Measurements from ENCODE around the gene TEKT5. TPM values are rescaled to one million over a fixed set of nuclear protein-coding genes. Genes with fewer than 3 reads are reported as not detected.

The TEKT5 gene
- total RNA-seq, 2 donors from 2014 or later: 0.21 to 0.82 TPM

DNA sequence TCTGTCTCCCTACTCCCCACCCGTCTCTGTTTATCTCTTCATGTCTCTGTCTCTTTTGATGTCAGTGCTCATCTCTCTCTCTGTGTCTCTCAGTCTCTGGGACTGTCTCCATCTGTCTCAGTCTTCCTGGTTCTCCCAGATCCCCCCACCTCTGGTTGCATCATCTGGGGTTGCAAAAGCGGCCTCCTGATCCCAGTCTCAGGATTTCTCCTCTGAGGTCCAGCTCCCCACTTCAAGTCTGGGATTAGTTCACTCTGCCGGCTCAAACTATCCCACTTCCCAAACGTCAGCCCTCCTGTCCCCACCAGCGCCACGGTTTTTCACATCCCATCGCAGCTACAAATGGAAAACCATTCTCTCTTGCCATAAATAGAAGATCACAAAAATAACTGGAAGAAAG, 9.0 kb downstream of the TEKT5 start:
- H3K9me3 ChIP-seq: no peaks in the 10 kb centered on the region
- H3K4me1 ChIP-seq: no peaks in the 10 kb centered on the region
- H3K36me3 ChIP-seq: no peaks in the 10 kb centered on the region
- H3K4me3 ChIP-seq: no peak overlapping the region
- H3K27me3 ChIP-seq: no peaks in the 10 kb centered on the region
- H3K9ac ChIP-seq (ENCODE audit: low read depth in 2 of 2, low read length in 2 of 2): no peak overlapping the region
- DNase-seq: no peak
- intact Hi-C loops (cut with DNase I): no loop called here
- no peak overlapping the region for H3K27ac ChIP-seq
- TF ChIP-seq, protein P1, sequence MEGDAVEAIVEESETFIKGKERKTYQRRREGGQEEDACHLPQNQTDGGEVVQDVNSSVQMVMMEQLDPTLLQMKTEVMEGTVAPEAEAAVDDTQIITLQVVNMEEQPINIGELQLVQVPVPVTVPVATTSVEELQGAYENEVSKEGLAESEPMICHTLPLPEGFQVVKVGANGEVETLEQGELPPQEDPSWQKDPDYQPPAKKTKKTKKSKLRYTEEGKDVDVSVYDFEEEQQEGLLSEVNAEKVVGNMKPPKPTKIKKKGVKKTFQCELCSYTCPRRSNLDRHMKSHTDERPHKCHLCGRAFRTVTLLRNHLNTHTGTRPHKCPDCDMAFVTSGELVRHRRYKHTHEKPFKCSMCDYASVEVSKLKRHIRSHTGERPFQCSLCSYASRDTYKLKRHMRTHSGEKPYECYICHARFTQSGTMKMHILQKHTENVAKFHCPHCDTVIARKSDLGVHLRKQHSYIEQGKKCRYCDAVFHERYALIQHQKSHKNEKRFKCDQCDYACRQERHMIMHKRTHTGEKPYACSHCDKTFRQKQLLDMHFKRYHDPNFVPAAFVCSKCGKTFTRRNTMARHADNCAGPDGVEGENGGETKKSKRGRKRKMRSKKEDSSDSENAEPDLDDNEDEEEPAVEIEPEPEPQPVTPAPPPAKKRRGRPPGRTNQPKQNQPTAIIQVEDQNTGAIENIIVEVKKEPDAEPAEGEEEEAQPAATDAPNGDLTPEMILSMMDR (IDR thresholded peaks at IDR 0.05): no peak

DNA sequence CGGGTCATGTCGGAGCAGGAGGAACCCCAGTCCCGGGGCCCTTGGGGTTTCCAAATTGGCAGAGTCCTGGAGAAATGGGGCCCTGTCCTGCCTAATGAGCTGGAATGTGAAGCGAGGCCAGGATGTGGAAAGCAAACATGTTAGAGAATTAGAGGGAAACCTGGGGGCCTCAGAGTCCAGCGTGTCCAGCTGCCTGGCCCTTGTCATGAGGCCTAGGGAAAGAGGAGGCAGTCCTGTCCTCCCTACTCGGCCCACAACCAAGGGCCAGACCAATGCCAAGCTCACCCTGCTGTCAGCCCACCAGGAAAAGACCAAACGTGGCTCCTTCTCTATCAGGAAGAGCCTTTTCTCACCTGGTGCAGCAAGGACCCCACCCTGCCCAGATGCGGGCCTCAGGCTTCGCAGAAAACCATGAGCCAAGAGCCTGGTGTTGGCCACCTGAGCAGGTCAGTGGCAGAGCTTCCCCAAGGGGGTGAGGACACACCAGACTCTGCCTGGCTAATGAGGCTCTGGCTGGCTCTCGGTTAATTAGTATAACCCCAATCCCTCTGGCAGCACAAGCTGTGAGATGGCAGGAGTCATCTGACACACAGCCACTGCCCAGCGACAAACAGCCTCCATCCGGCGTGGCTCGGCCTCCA, 10.1 kb downstream of the TEKT5 start:
- no peak overlapping the region for H3K4me3 ChIP-seq
- no peak for DNase-seq
- no peaks in the 10 kb centered on the region for H3K9me3 ChIP-seq
- no peaks in the 10 kb centered on the region for H3K27me3 ChIP-seq
- no peaks in the 10 kb centered on the region for H3K36me3 ChIP-seq
- intact Hi-C loops (cut with DNase I): no loop called here
- H3K9ac ChIP-seq (ENCODE audit: low read depth in 2 of 2, low read length in 2 of 2): no peak overlapping the region
- H3K27ac ChIP-seq: no peak overlapping the region
- H3K4me1 ChIP-seq: no peaks in the 10 kb centered on the region
- TF ChIP-seq, protein P1 (IDR thresholded peaks at IDR 0.05): no peak

DNA sequence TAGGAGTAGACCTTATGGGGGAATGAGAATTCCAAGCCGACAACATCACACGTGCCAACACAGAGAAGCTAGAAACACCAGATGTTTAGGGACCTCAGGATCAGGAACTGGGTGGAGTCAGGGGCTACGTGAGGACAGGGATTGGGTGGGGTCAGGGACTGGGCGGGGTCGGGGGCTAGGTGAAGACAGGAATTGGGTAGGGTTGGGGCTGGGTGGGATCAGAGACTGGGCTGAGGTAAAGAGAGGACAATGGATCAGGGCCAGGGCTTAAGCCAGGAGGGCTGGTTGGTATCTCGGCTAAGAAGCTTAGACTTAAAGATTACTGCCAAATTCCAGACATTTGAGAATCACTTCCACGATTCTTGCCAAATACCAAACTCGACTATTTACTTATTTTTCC, 11.6 kb downstream of the TEKT5 start:
- intact Hi-C loops (cut with DNase I): no loop called here
- no peaks in the 10 kb centered on the region for H3K4me1 ChIP-seq

DNA sequence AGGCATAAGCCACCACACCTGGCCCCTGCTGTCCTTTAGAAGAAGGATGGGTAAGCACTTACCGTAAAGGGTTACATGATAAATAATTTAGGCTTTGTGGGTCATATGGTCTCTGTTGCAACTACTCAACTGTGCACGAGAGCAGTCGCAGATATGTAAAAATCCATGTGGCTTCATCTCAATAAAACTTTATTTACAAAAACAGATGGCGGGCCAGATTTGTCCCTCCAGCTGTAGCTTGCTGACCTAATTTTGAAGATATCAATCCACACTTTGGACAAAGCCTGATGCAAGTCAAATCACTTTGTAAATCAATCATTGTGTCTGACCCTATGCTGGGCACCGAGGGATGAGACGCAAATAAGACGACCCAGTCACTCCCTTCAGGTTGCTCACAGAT, 12.1 kb downstream of the TEKT5 start:
- no peaks in the 10 kb centered on the region for H3K27me3 ChIP-seq
- TF ChIP-seq, protein P1 (IDR thresholded peaks at IDR 0.05): no peak
- H3K9me3 ChIP-seq: no peaks in the 10 kb centered on the region
- H3K36me3 ChIP-seq: no peaks in the 10 kb centered on the region
- DNase-seq: no peak
- H3K9ac ChIP-seq (ENCODE audit: low read depth in 2 of 2, low read length in 2 of 2): no peak overlapping the region
- no peak overlapping the region for H3K27ac ChIP-seq
- H3K4me3 ChIP-seq: no peak overlapping the region
- intact Hi-C loops (cut with DNase I): no loop called here
- no peaks in the 10 kb centered on the region for H3K4me1 ChIP-seq

More for the DNA sequence above, 11.6 kb downstream of the TEKT5 start:
- TF ChIP-seq, protein P1 (IDR thresholded peaks at IDR 0.05): no peak
- Histone ChIP-seq H3K9ac (ENCODE audit: low read depth in 2 of 2, low read length in 2 of 2) (no peak overlapping the region), H3K4me3 (no peak overlapping the region), H3K27me3 (no peaks in the 10 kb centered on the region), H3K36me3 (no peaks in the 10 kb centered on the region), H3K27ac (no peak overlapping the region), H3K9me3 (no peaks in the 10 kb centered on the region)
- DNase-seq: no peak

DNA sequence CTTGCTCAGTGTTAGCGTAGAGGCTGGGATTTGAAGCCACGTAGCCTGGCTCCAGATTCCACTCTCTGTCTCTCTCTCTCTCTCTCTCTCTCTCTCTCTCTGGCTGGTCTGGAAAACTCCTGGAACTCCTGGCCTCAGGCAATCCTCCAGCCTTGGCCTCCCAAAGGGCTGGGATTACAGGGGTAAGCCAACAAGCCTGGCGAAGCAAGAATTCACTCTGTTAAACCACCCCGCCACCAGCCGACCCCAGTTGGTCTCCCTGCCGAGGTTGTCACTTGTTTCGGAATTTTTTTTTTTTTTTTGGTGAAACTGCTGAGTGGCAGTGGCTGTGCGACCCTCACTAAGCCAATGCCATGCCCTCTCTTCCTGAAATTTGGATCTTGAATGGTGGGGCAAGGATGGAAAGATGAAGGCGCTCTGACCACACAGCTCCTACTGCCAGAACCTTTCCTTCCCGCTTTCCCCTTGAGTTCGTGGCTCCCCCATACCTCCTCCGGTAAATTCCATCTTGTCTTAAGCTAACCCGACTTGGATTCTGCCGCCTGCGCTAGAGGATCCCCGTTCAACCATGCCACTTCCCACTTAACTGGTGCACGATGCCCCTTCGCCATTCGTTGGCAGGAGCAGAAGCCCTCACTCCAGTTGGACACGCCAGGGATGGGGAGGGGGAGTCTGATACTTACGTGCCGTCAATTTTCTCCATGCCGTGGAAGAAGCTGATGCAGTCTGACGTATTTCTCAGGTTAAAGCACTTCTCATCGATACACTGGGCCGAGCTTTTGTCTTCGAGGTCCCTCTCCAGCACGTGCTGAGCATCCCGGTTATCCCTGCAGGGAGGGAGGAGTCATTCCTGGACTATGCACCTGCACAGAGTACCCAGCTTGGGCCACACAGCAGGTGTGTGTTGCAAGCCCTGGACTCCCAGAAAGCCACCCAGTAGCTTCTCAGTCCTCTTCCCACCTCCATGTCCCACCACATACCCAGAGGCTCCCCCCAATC, 13.1 kb downstream of the TEKT5 start:
- intact Hi-C loops (cut with DNase I): no loop called here
- H3K27me3 ChIP-seq: no peaks in the 10 kb centered on the region
- no peaks in the 10 kb centered on the region for H3K36me3 ChIP-seq
- no peak for DNase-seq
- no peak overlapping the region for H3K9ac ChIP-seq (ENCODE audit: low read depth in 2 of 2, low read length in 2 of 2)
- no peak overlapping the region for H3K4me3 ChIP-seq
- H3K27ac ChIP-seq: no peak overlapping the region
- TF ChIP-seq, protein P1 (IDR thresholded peaks at IDR 0.05): no peak
- no peaks in the 10 kb centered on the region for H3K9me3 ChIP-seq
- H3K4me1 ChIP-seq: no peaks in the 10 kb centered on the region

All from colonic mucosa (tissue), 4 donors.